Measurements from ENCODE around the gene KL.

Gene KL

GRCh38 chr13:33045851-33046592, 29.8 kb downstream of the KL start:
- no peaks in the 10 kb centered on the region for H3K79me1 ChIP-seq (ENCODE audit: low read depth, low read length)
- H3K36me3 ChIP-seq (replicated peaks in 1 of 2; ENCODE audit: control insufficient read depth in 2 of 2, insufficient read depth in 2 of 2, low read length in 2 of 2), result no peaks in the 10 kb centered on the region
- no peaks in the 10 kb centered on the region for H3K27me3 ChIP-seq (ENCODE audit: control insufficient read depth in 3 of 3, insufficient read depth in 3 of 3, low read depth in 1 of 3, low read length in 3 of 3)
- no peak overlapping the region for H2BK5ac ChIP-seq (ENCODE audit: low read length)
- no peak overlapping the region for H3K23ac ChIP-seq (ENCODE audit: low read depth, low read length, poor library complexity)
- no peak overlapping the region for H2AFZ ChIP-seq (ENCODE audit: low read length)
- WGBS, 2 donors (ENCODE audit: extremely low coverage in 2 of 2, insufficient read length in 2 of 2, insufficient replicate concordance in 1 of 2), result no CpG with 5 or more reads among the region's 4 CpGs
- no peak overlapping the region for H3K18ac ChIP-seq (ENCODE audit: low read length)
- no peaks in the 10 kb centered on the region for H3K9me3 ChIP-seq (replicated peaks in 1 of 2; ENCODE audit: control insufficient read depth in 2 of 2, insufficient read depth in 1 of 2, low read depth in 1 of 2, low read length in 2 of 2)
- no peak overlapping the region for H3K14ac ChIP-seq (ENCODE audit: low read length)
- no peak overlapping the region for H3K27ac ChIP-seq (replicated peaks; ENCODE audit: low read length)
- H2BK12ac ChIP-seq (ENCODE audit: low read length), result no peak overlapping the region
- no peak overlapping the region for H3K4ac ChIP-seq (ENCODE audit: low read length)
- H3K9ac ChIP-seq (ENCODE audit: low read depth, low read length, poor library complexity), result no peak overlapping the region
- no peak for DNase-seq (ENCODE audit: low spot score)
- H2BK15ac ChIP-seq (ENCODE audit: low read length), result no peak overlapping the region
- H4K8ac ChIP-seq (ENCODE audit: low read depth, low read length), result no peak overlapping the region
- no peak overlapping the region for H3K4me3 ChIP-seq (ENCODE audit: low read length in 2 of 2)
- H2AK5ac ChIP-seq (ENCODE audit: low read depth, low read length), result no peak overlapping the region
- peaks cover 0 to 2% of the 10 kb centered on the region in 2 donors for H3K4me1 ChIP-seq (ENCODE audit: control insufficient read depth in 2 of 2, insufficient read depth in 1 of 2, low read depth in 1 of 2, low read length in 2 of 2)
- H2BK120ac ChIP-seq (ENCODE audit: low read depth, low read length), result no peak overlapping the region
- H3K4me2 ChIP-seq (ENCODE audit: insufficient read depth, low read length, poor library complexity, severe bottlenecking), result no peak overlapping the region
- H4K91ac ChIP-seq (ENCODE audit: low read depth, low read length, poor library complexity), result no peak overlapping the region

GRCh38 chr13:33050161-33050560, 33.9 kb downstream of the KL start:
- Histone ChIP-seq H2AK5ac (ENCODE audit: low read depth, low read length) (no peak overlapping the region), H3K4ac (ENCODE audit: low read length) (no peak overlapping the region), H2BK12ac (ENCODE audit: low read length) (no peak overlapping the region), H3K27me3 (ENCODE audit: control insufficient read depth in 3 of 3, insufficient read depth in 3 of 3, low read depth in 1 of 3, low read length in 3 of 3) (peaks cover 0 to 3% (median 0%) of the 10 kb centered on the region in 3 experiments), H2BK15ac (ENCODE audit: low read length) (no peak overlapping the region), H3K9ac (ENCODE audit: low read depth, low read length, poor library complexity) (no peak overlapping the region), H3K9me3 (replicated peaks in 1 of 2; ENCODE audit: control insufficient read depth in 2 of 2, insufficient read depth in 1 of 2, low read depth in 1 of 2, low read length in 2 of 2) (no peaks in the 10 kb centered on the region), H3K36me3 (replicated peaks in 1 of 2; ENCODE audit: control insufficient read depth in 2 of 2, insufficient read depth in 2 of 2, low read length in 2 of 2) (no peaks in the 10 kb centered on the region), H3K14ac (ENCODE audit: low read length) (no peak overlapping the region), H3K4me2 (ENCODE audit: insufficient read depth, low read length, poor library complexity, severe bottlenecking) (no peak overlapping the region), H4K8ac (ENCODE audit: low read depth, low read length) (no peak overlapping the region), H2BK120ac (ENCODE audit: low read depth, low read length) (no peak overlapping the region), H3K4me3 (ENCODE audit: low read length in 2 of 2) (no peak overlapping the region), H2AFZ (ENCODE audit: low read length) (peak overlapping the region; percentile 4), H3K18ac (ENCODE audit: low read length) (peak overlapping the region; percentile 35), H4K91ac (ENCODE audit: low read depth, low read length, poor library complexity) (no peak overlapping the region), H3K4me1 (ENCODE audit: control insufficient read depth in 2 of 2, insufficient read depth in 1 of 2, low read depth in 1 of 2, low read length in 2 of 2) (peaks cover 0 to 2% of the 10 kb centered on the region in 2 donors), H2BK5ac (ENCODE audit: low read length) (no peak overlapping the region), H3K27ac (replicated peaks; ENCODE audit: low read length) (no peak overlapping the region), H3K23ac (ENCODE audit: low read depth, low read length, poor library complexity) (no peak overlapping the region), H3K79me1 (ENCODE audit: low read depth, low read length) (no peaks in the 10 kb centered on the region)
- no CpG with 5 or more reads among the region's 4 CpGs for WGBS, 2 donors (ENCODE audit: extremely low coverage in 2 of 2, insufficient read length in 2 of 2, insufficient replicate concordance in 1 of 2)
- DNase-seq (ENCODE audit: low spot score), result no peak

- H3K27me3 ChIP-seq (ENCODE audit: control insufficient read depth in 3 of 3, insufficient read depth in 3 of 3, low read depth in 1 of 3, low read length in 3 of 3), result peaks cover 0 to 3% (median 0%) of the 10 kb centered on the region in 3 experiments
- H3K18ac ChIP-seq (ENCODE audit: low read length), result no peak overlapping the region
- H3K27ac ChIP-seq (replicated peaks; ENCODE audit: low read length), result no peak overlapping the region
- H3K79me1 ChIP-seq (ENCODE audit: low read depth, low read length), result no peaks in the 10 kb centered on the region
- H3K4me1 ChIP-seq (ENCODE audit: control insufficient read depth in 2 of 2, insufficient read depth in 1 of 2, low read depth in 1 of 2, low read length in 2 of 2), result peaks cover 0 to 2% of the 10 kb centered on the region in 2 donors
- no peak overlapping the region for H4K8ac ChIP-seq (ENCODE audit: low read depth, low read length)
- H3K23ac ChIP-seq (ENCODE audit: low read depth, low read length, poor library complexity), result no peak overlapping the region
- H2BK15ac ChIP-seq (ENCODE audit: low read length), result no peak overlapping the region
- no peak for DNase-seq (ENCODE audit: low spot score)
- H3K9ac ChIP-seq (ENCODE audit: low read depth, low read length, poor library complexity), result no peak overlapping the region
- no CpG with 5 or more reads among the region's 3 CpGs for WGBS, 2 donors (ENCODE audit: extremely low coverage in 2 of 2, insufficient read length in 2 of 2, insufficient replicate concordance in 1 of 2)
- H2BK12ac ChIP-seq (ENCODE audit: low read length), result no peak overlapping the region
- H2BK120ac ChIP-seq (ENCODE audit: low read depth, low read length), result no peak overlapping the region
- H3K14ac ChIP-seq (ENCODE audit: low read length), result no peak overlapping the region
- no peak overlapping the region for H2BK5ac ChIP-seq (ENCODE audit: low read length)
- H4K91ac ChIP-seq (ENCODE audit: low read depth, low read length, poor library complexity), result no peak overlapping the region
- H3K4me2 ChIP-seq (ENCODE audit: insufficient read depth, low read length, poor library complexity, severe bottlenecking), result no peak overlapping the region
- H3K4ac ChIP-seq (ENCODE audit: low read length), result no peak overlapping the region
- H3K36me3 ChIP-seq (replicated peaks in 1 of 2; ENCODE audit: control insufficient read depth in 2 of 2, insufficient read depth in 2 of 2, low read length in 2 of 2), result no peaks in the 10 kb centered on the region
- H3K4me3 ChIP-seq (ENCODE audit: low read length in 2 of 2), result no peak overlapping the region
- H2AK5ac ChIP-seq (ENCODE audit: low read depth, low read length), result no peak overlapping the region
- H2AFZ ChIP-seq (ENCODE audit: low read length), result no peak overlapping the region
- H3K9me3 ChIP-seq (replicated peaks in 1 of 2; ENCODE audit: control insufficient read depth in 2 of 2, insufficient read depth in 1 of 2, low read depth in 1 of 2, low read length in 2 of 2), result no peaks in the 10 kb centered on the region
Observed at GRCh38 chr13:33051632-33052031, 35.4 kb downstream of the KL start.

GRCh38 chr13:33052506-33053280, 36.5 kb downstream of the KL start:
- no peak overlapping the region for H2AFZ ChIP-seq (ENCODE audit: low read length)
- DNase-seq (ENCODE audit: low spot score), result no peak
- H3K79me1 ChIP-seq (ENCODE audit: low read depth, low read length), result no peaks in the 10 kb centered on the region
- H2BK120ac ChIP-seq (ENCODE audit: low read depth, low read length), result no peak overlapping the region
- peaks cover 0 to 3% (median 0%) of the 10 kb centered on the region in 3 experiments for H3K27me3 ChIP-seq (ENCODE audit: control insufficient read depth in 3 of 3, insufficient read depth in 3 of 3, low read depth in 1 of 3, low read length in 3 of 3)
- no peak overlapping the region for H4K91ac ChIP-seq (ENCODE audit: low read depth, low read length, poor library complexity)
- H2BK12ac ChIP-seq (ENCODE audit: low read length), result no peak overlapping the region
- H3K4me3 ChIP-seq (ENCODE audit: low read length in 2 of 2), result no peak overlapping the region
- no peaks in the 10 kb centered on the region for H3K36me3 ChIP-seq (replicated peaks in 1 of 2; ENCODE audit: control insufficient read depth in 2 of 2, insufficient read depth in 2 of 2, low read length in 2 of 2)
- no peak overlapping the region for H2BK5ac ChIP-seq (ENCODE audit: low read length)
- no peak overlapping the region for H3K18ac ChIP-seq (ENCODE audit: low read length)
- H3K9me3 ChIP-seq (replicated peaks in 1 of 2; ENCODE audit: control insufficient read depth in 2 of 2, insufficient read depth in 1 of 2, low read depth in 1 of 2, low read length in 2 of 2), result no peaks in the 10 kb centered on the region
- H3K14ac ChIP-seq (ENCODE audit: low read length), result no peak overlapping the region
- no peak overlapping the region for H3K27ac ChIP-seq (replicated peaks; ENCODE audit: low read length)
- no peak overlapping the region for H3K4ac ChIP-seq (ENCODE audit: low read length)
- no peak overlapping the region for H2AK5ac ChIP-seq (ENCODE audit: low read depth, low read length)
- H3K4me2 ChIP-seq (ENCODE audit: insufficient read depth, low read length, poor library complexity, severe bottlenecking), result no peak overlapping the region
- WGBS, 2 donors (ENCODE audit: extremely low coverage in 2 of 2, insufficient read length in 2 of 2, insufficient replicate concordance in 1 of 2), result no CpG with 5 or more reads among the region's 3 CpGs
- no peak overlapping the region for H2BK15ac ChIP-seq (ENCODE audit: low read length)
- H4K8ac ChIP-seq (ENCODE audit: low read depth, low read length), result no peak overlapping the region
- H3K9ac ChIP-seq (ENCODE audit: low read depth, low read length, poor library complexity), result no peak overlapping the region
- peaks cover 4 to 8% of the 10 kb centered on the region in 2 donors for H3K4me1 ChIP-seq (ENCODE audit: control insufficient read depth in 2 of 2, insufficient read depth in 1 of 2, low read depth in 1 of 2, low read length in 2 of 2)
- no peak overlapping the region for H3K23ac ChIP-seq (ENCODE audit: low read depth, low read length, poor library complexity)
